GM12892 (cell line): ENCODE measurements around the gene OVOL2.

ENCODE experiments used
- POLR2A ChIP-seq: IDR thresholded peaks from 2 replicates; pipeline ENCODE4 v1.6.1; 2011; ENCODE audit warnings: low read depth, low read length, control low read depth
- POLR2AphosphoS5 ChIP-seq: IDR thresholded peaks from 2 replicates; pipeline ENCODE4 v1.6.1; 2011; ENCODE audit warnings: low read depth, low read length, control low read depth

DNA sequence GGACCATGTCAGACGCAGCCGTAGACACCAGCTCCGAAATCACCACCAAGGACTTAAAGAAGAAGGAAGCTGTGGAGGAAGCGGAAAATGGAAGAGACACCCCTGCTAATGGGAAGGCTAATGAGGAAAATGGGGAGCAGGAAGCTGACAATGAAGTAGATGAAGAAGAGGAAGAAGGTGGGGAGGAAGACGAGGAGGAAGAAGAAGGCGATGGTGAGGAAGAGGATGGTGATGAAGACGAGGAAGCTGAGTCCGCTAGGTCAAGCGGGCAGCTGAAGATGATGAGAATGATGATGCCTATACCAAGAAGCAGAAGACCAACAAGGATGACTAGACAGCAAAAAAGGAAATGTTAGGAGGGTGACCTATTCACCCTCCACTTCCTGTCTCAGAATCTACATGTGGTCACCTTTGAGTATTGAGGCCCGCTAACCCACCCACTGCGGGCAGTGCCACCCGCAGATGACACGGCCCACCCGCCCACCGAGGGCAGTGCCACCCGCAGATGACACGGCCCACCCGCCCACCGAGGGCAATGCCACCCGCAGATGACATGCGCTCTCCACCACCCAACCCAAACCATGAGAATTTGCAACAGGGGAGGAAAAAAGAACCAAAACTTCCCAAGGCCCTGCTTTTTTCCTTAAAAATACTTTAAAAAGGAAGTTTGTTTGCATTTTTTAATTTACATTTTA lies 45.6 kb downstream of the OVOL2 start:
- TF ChIP-seq POLR2A (no peak), POLR2AphosphoS5 (no peak)
